Neural cell (in vitro differentiated cells): ENCODE data around the gene TLX1.

Experiments used
- CTCF ChIP-seq: fragments of 450-650 bp; IDR thresholded peaks from 2 replicates; pipeline ENCODE4 v1.5.1; 2014; ENCODE audit warnings: antibody characterized with exemption, mild to moderate bottlenecking, moderate library complexity; ENCODE audit not compliant: poor library complexity, severe bottlenecking
- EP300 ChIP-seq: fragments of 450-650 bp; conservative IDR thresholded peaks from 2 replicates; pipeline ENCODE4 v1.6.1; 2014; ENCODE audit warnings: antibody characterized with exemption, mild to moderate bottlenecking, moderate library complexity; ENCODE audit not compliant: poor library complexity, severe bottlenecking
- POLR2AphosphoS5 ChIP-seq: IDR thresholded peaks from 2 replicates; pipeline ENCODE4 v1.6.1; 2012
- REST ChIP-seq: IDR thresholded peaks from 2 replicates; pipeline ENCODE4 v1.6.1; 2012; ENCODE audit warnings: borderline replicate concordance

GRCh38 chr10:101114646-101115045 is 16.5 kb upstream of the TLX1 start:
- TF ChIP-seq CTCF (no peak), REST (no peak), EP300 (no peak), POLR2AphosphoS5 (no peak)
